Omental fat pad (tissue), 4 donors: Measurements from ENCODE around the gene CSNK2A2. TPM values are rescaled to one million over a fixed set of nuclear protein-coding genes. Genes with fewer than 3 reads are reported as not detected.

Experiments used
- ATAC-seq: fragments of 150-250 bp; one replicate; pipeline ENCODE4 v1.9.1; 2016; ENCODE audit warnings: mild to moderate bottlenecking, moderate library complexity; ENCODE audit not compliant: low FRiP score
- DNase-seq: peaks from one replicate; pipeline ENCODE4 v3.0.0-alpha.2; 2019; ENCODE audit warnings: low spot score
- CTCF ChIP-seq, 3 donors: fragments of 450-650 bp; IDR thresholded peaks; one replicate each; pipeline ENCODE4 v1.5.1; 2016 to 2017; ENCODE audit warnings: antibody characterized with exemption in 3 of 3, mild to moderate bottlenecking in 3 of 3, moderate library complexity in 2 of 3
- total RNA-seq, 4 donors: library from RNA; depleted of rRNA; stranded (reverse); fragments of >200 nt; gene quantifications; one replicate each; pipeline ENCODE4 v1.1.0, GENCODE V29; 2016

The CSNK2A2 gene
- total RNA-seq, 4 donors from 2014 or later = 34.4 to 48.8 (median 37.8) TPM

GRCh38 chr16:58170223-58170622, 27.7 kb downstream of the CSNK2A2 start:
- ATAC-seq = no peak
- TF ChIP-seq CTCF (IDR thresholded peaks at IDR 0.05) = no peak
- no peak for DNase-seq

GRCh38 chr16:58160855-58161254, 37.1 kb downstream of the CSNK2A2 start:
- DNase-seq (no peak), ATAC-seq (no peak)
- TF ChIP-seq CTCF (IDR thresholded peaks at IDR 0.05) = no peak

- ATAC-seq (no peak), DNase-seq (no peak)
- no peak for TF ChIP-seq CTCF (IDR thresholded peaks at IDR 0.05)
Observed at GRCh38 chr16:58158725-58159124, 39.2 kb downstream of the CSNK2A2 start.

- ATAC-seq = peak; percentile 14
- no peak for DNase-seq
- no peak for TF ChIP-seq CTCF (IDR thresholded peaks at IDR 0.05)
Observed at GRCh38 chr16:58157951-58158540, 39.9 kb downstream of the CSNK2A2 start.

GRCh38 chr16:58157239-58157638, 40.7 kb downstream of the CSNK2A2 start:
- no peak for DNase-seq
- no peak for TF ChIP-seq CTCF (IDR thresholded peaks at IDR 0.05)
- ATAC-seq = no peak

GRCh38 chr16:58155839-58156238, 42.1 kb downstream of the CSNK2A2 start:
- TF ChIP-seq CTCF (IDR thresholded peaks at IDR 0.05) = no peak
- no peak for DNase-seq
- no peak for ATAC-seq

GRCh38 chr16:58154345-58154744, 43.6 kb downstream of the CSNK2A2 start:
- TF ChIP-seq CTCF (IDR thresholded peaks at IDR 0.05) = no peak
- DNase-seq = no peak
- no peak for ATAC-seq
